Gastrocnemius medialis (tissue), 4 donors: ENCODE results near the gene ERCC1. TPM values are rescaled to one million over a fixed set of nuclear protein-coding genes. Genes with fewer than 3 reads are reported as not detected.

Experiments used
- ATAC-seq, 2 donors: fragments of 150-250 bp; one replicate each; pipeline ENCODE4 v1.9.1; 2016
- DNase-seq, 2 donors: peaks; one replicate each; pipeline ENCODE4 v3.0.0-alpha.2; 2019
- H3K27ac ChIP-seq, 4 donors: fragments of 200-600 bp; sonication (generic); 1 replicate in 1 of 4; 2 replicates in 3 of 4; pipeline ENCODE4 v1.5.1; 2016 to 2018; ENCODE audit warnings: mild to moderate bottlenecking in 2 of 4, moderate library complexity in 1 of 4
- H3K27me3 ChIP-seq, 3 donors: fragments of 200-600 bp; sonication (generic) in 2 of 3; 1 replicate in 1 of 3; 2 replicates in 2 of 3; pipeline versions ENCODE4 v1.5.1 to v1.6.0; 2016 to 2019; ENCODE audit warnings: mild to moderate bottlenecking in 1 of 3, moderate library complexity in 1 of 3
- H3K36me3 ChIP-seq, 2 donors: fragments of 200-600 bp; sonication (generic) in 1 of 2; one replicate each; pipeline ENCODE4 v1.5.1; 2017 to 2018
- H3K4me1 ChIP-seq, 2 donors: fragments of 200-600 bp; sonication (generic) in 1 of 2; one replicate each; pipeline ENCODE4 v1.5.1; 2016 to 2017; ENCODE audit warnings: mild to moderate bottlenecking in 2 of 2
- H3K4me3 ChIP-seq, 4 donors: fragments of 200-600 bp; sonication (generic) in 3 of 4; 1 replicate in 1 of 4; 2 replicates in 3 of 4; pipeline ENCODE4 v1.5.1; 2016 to 2019; ENCODE audit warnings: mild to moderate bottlenecking in 2 of 4
- H3K9me3 ChIP-seq, 3 donors: fragments of 200-600 bp; sonication (generic) in 2 of 3; 1 replicate in 1 of 3; 2 replicates in 2 of 3; pipeline ENCODE4 v1.5.1; 2016 to 2019
- CTCF ChIP-seq, 5 experiments: fragments of 450-650 bp in 3 of 5; fragments of 200-600 bp in 2 of 5; sonication (generic) in 2 of 5; IDR thresholded peaks in 4 of 5; conservative IDR thresholded peaks in 1 of 5; 1 replicate in 4 of 5; 2 replicates in 1 of 5; pipeline ENCODE4 v1.5.1; 2016 to 2019; ENCODE audit warnings: antibody characterized with exemption in 5 of 5, mild to moderate bottlenecking in 3 of 5, moderate library complexity in 3 of 5
- POLR2A ChIP-seq, 2 donors: fragments of 450-650 bp; IDR thresholded peaks; one replicate each; pipeline ENCODE4 v1.6.1; 2017; ENCODE audit warnings: antibody characterized with exemption in 2 of 2, mild to moderate bottlenecking in 2 of 2, moderate library complexity in 2 of 2
- in situ Hi-C, 4 donors: fragments of 200-750 bp; cut with MboI; loops; one replicate each; pipeline versions ENCODE4 v1.15.0 to v1.8.0; 2017; ENCODE audit warnings: low sequenced_read_pairs in 4 of 4
- intact Hi-C: fragments of 100-400 bp; cut with DNase I; formaldehyde crosslinking; loops from one replicate; pipeline ENCODE4 v1.15.1; 2023; ENCODE audit warnings: low total_unique reads
- total RNA-seq, 4 donors: library from RNA; depleted of rRNA; stranded (reverse); fragments of >200 nt; gene quantifications; one replicate each; pipeline versions ENCODE4 v1.1.0 to v1.2.3, GENCODE V29; 2016

Gene ERCC1
- total RNA-seq, 4 donors from 2014 or later = 92.1 to 185 (median 103) TPM

- in situ Hi-C loops (no loop called here), intact Hi-C loops (no loop called here)
- ATAC-seq = no peak
- Histone ChIP-seq H3K9me3 (no peaks in the 10 kb centered on the region), H3K4me3 (no peak overlapping the region), H3K27me3 (no peaks in the 10 kb centered on the region), H3K36me3 (no peaks in the 10 kb centered on the region), H3K4me1 (peaks cover 26 to 29% of the 10 kb centered on the region in 2 donors), H3K27ac (no peak overlapping the region)
- DNase-seq = no peak
- TF ChIP-seq POLR2A (IDR thresholded peaks at IDR 0.05) = no peak
- no peak for TF ChIP-seq CTCF (IDR thresholded peaks at IDR 0.05 in 4 of 5, conservative IDR thresholded peaks at IDR 0.05 in 1 of 5)
These were observed 23.2 kb upstream of the ERCC1 start for GRCh38 chr19:45446944-45447343.

GRCh38 chr19:45446295-45446694 lies 22.6 kb upstream of the ERCC1 start:
- H3K4me1 ChIP-seq = peaks cover 21 to 28% of the 10 kb centered on the region in 2 donors
- intact Hi-C loops = no loop called here

GRCh38 chr19:45445139-45445538 lies 21.4 kb upstream of the ERCC1 start:
- in situ Hi-C loops = no loop called here
- H3K27me3 ChIP-seq = no peaks in the 10 kb centered on the region
- no peak overlapping the region for H3K4me3 ChIP-seq
- no peaks in the 10 kb centered on the region for H3K9me3 ChIP-seq
- H3K36me3 ChIP-seq = no peaks in the 10 kb centered on the region
- peak overlapping the region; percentile 91 to 97 (median 92) for H3K27ac ChIP-seq
- DNase-seq (no peak), ATAC-seq (no peak)
- intact Hi-C loops = no loop called here
- peaks cover 18 to 27% of the 10 kb centered on the region in 2 donors for H3K4me1 ChIP-seq
- TF ChIP-seq POLR2A (IDR thresholded peaks at IDR 0.05) (no peak), CTCF (IDR thresholded peaks at IDR 0.05 in 4 of 5, conservative IDR thresholded peaks at IDR 0.05 in 1 of 5) (no peak)

More at GRCh38 chr19:45446295-45446694, 22.6 kb upstream of the ERCC1 start:
- no peak for ATAC-seq
- no peak for DNase-seq
- no peaks in the 10 kb centered on the region for H3K9me3 ChIP-seq
- H3K27me3 ChIP-seq = no peaks in the 10 kb centered on the region
- in situ Hi-C loops = no loop called here
- H3K36me3 ChIP-seq = no peaks in the 10 kb centered on the region
- no peak overlapping the region for H3K27ac ChIP-seq
- no peak overlapping the region for H3K4me3 ChIP-seq
- TF ChIP-seq CTCF (IDR thresholded peaks at IDR 0.05 in 4 of 5, conservative IDR thresholded peaks at IDR 0.05 in 1 of 5) = no peak
- no peak for TF ChIP-seq POLR2A (IDR thresholded peaks at IDR 0.05)

- H3K36me3 ChIP-seq = no peaks in the 10 kb centered on the region
- H3K27ac ChIP-seq = peak overlapping the region; percentile 91 to 97 (median 92)
- no peaks in the 10 kb centered on the region for H3K9me3 ChIP-seq
- TF ChIP-seq POLR2A (IDR thresholded peaks at IDR 0.05) (peak in 1 of 2 donors; percentile 40), CTCF (IDR thresholded peaks at IDR 0.05 in 4 of 5, conservative IDR thresholded peaks at IDR 0.05 in 1 of 5) (no peak)
- ATAC-seq (peak; percentile 55 to 61), DNase-seq (peak; percentile 84 to 93)
- intact Hi-C loops = no loop called here
- in situ Hi-C loops = loop anchor here in 1 of 4 donors (5.0 kb wide), 1 partner anchor 33 kb away; no protein-coding TSS in a partner anchor
- H3K4me3 ChIP-seq = peak overlapping the region; percentile 62 to 72 (median 64)
- H3K27me3 ChIP-seq = no peaks in the 10 kb centered on the region
- peaks cover 15 to 27% of the 10 kb centered on the region in 2 donors for H3K4me1 ChIP-seq
These were observed 20.8 kb upstream of the ERCC1 start for GRCh38 chr19:45444318-45445041.
